Coronary artery (tissue), 2 donors: ENCODE data around the gene SRL.
A peak's percentile ranks its signal among the peaks of the same experiment; 100 is the strongest.

ENCODE experiments used
- DNase-seq: peaks from one replicate; pipeline ENCODE4 v3.0.0-alpha.2; 2017; ENCODE audit warnings: low spot score
- H3K27ac ChIP-seq, 2 donors: fragments of 200-600 bp; sonication (generic); one replicate each; pipeline ENCODE4 v1.5.1; 2016 to 2019
- H3K4me3 ChIP-seq: fragments of 200-600 bp; sonication (generic); 2 replicates; pipeline ENCODE4 v1.5.1; 2016; ENCODE audit warnings: mild to moderate bottlenecking, moderate library complexity
- TF ChIP-seq, protein P1 (sequence below): fragments of 200-600 bp; sonication (generic); IDR thresholded peaks from one replicate; pipeline ENCODE4 v1.5.1; 2019; ENCODE audit warnings: antibody characterized with exemption

SRL gene

DNA sequence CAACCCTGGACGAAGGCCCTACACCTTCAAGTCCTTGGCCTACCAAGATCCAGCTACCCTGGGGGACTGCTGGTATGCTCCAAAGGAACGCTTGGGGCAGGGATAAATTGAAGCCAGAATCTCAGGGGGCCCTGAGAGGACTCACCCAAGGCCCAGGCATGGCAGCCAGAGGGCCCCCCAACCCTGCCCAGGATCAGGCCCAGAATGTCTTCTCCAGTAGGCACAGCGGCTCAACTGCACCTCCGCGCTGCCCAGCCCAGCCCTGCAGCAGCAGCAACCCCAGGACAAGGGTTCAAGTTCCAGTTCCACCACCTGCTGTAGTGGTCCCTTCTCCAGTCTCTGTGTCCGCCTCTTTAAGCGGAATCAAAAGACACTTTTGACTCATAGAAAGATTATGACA is 28.7 kb upstream of the SRL start:
- Histone ChIP-seq H3K27ac (no peak overlapping the region), H3K4me3 (no peak overlapping the region)
- TF ChIP-seq, protein P1, sequence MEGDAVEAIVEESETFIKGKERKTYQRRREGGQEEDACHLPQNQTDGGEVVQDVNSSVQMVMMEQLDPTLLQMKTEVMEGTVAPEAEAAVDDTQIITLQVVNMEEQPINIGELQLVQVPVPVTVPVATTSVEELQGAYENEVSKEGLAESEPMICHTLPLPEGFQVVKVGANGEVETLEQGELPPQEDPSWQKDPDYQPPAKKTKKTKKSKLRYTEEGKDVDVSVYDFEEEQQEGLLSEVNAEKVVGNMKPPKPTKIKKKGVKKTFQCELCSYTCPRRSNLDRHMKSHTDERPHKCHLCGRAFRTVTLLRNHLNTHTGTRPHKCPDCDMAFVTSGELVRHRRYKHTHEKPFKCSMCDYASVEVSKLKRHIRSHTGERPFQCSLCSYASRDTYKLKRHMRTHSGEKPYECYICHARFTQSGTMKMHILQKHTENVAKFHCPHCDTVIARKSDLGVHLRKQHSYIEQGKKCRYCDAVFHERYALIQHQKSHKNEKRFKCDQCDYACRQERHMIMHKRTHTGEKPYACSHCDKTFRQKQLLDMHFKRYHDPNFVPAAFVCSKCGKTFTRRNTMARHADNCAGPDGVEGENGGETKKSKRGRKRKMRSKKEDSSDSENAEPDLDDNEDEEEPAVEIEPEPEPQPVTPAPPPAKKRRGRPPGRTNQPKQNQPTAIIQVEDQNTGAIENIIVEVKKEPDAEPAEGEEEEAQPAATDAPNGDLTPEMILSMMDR, result no peak
- DNase-seq, result no peak

DNA sequence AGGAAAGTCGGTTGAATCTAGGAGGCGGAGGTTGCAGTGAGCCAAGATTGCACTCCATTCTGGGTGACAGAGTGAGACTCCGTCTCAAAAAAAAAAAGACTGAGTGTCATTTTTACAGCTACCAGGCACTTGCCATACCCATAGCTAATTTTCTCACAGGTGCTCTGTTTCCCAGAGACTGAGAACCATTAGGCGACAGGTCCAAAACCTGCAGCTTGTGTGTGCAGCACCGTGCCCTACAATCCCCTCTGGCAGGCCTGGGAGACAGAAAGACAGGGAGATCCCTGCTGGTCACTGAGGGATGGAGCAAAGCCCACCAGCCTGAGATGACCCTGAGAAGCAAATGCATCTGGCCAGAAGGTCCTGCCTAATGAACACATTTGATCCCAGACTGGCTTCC is 28.2 kb upstream of the SRL start:
- H3K27ac ChIP-seq, result no peak overlapping the region
- TF ChIP-seq, protein P1, result no peak
- H3K4me3 ChIP-seq, result no peak overlapping the region
- DNase-seq, result no peak

DNA sequence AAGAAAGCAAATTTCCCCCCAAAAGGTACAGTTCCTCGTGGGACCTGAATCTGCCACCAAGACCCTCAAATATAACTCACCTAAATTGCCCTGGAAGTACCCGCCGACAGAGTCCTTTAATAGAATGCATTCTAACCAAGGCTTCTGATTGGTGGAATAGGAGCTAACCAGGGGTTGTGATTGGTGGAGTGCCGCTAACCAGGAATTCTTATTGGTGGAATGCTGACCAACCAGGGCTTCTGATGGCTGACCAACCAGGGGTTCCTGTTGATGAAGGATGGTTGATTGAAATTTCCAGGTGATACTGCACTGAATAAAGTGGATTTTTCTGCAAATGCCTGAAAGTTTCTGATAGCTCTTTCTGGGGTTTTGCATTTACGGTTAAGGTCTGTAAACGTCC is 24.5 kb upstream of the SRL start:
- no peak for DNase-seq
- H3K27ac ChIP-seq, result no peak overlapping the region
- no peak overlapping the region for H3K4me3 ChIP-seq
- TF ChIP-seq, protein P1, result no peak

DNA sequence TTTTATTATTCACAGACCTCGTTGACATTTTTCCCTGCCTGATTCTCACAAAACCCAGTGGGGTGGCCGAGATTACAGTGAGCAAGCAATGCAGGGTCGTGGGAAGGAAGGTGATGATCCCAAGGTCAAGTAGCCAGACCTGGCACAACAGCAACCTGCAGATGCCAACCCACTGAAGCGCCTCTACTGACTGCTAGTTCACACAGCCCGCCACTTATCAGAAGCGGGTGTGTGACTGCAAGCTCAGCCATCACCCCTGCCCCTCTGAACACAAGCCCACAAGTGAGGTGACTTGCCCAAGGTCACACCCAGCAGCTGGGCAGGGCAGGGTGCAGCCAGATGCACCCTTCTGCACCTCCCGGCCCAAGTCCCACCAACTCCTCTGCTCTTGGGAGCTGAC is 23.8 kb upstream of the SRL start:
- Histone ChIP-seq H3K4me3 (no peak overlapping the region), H3K27ac (no peak overlapping the region)
- DNase-seq, result no peak
- TF ChIP-seq, protein P1, result no peak

DNA sequence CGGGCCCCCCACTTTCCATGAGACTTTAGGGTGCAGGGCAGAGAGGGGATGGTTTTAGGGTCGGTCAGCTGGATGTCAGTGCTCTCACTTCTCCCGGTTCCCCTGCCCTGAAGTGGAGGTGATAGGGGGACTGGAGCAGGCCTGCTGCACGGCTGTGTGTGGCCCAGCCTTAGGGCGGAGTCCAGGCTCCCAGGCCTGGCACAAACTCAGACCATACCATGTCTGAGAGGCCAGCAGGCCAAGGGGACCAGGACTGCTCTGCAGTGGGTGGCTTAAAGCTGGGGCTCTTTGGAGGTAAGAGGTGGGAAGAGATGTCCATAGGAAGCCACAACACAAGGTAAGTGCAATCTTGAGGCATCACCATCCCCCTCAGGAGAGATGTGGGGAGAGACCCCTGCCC is 22.7 kb upstream of the SRL start:
- Histone ChIP-seq H3K27ac (peak overlapping the region in 1 of 2 donors; percentile 48), H3K4me3 (no peak overlapping the region)
- TF ChIP-seq, protein P1, result no peak
- no peak for DNase-seq

DNA sequence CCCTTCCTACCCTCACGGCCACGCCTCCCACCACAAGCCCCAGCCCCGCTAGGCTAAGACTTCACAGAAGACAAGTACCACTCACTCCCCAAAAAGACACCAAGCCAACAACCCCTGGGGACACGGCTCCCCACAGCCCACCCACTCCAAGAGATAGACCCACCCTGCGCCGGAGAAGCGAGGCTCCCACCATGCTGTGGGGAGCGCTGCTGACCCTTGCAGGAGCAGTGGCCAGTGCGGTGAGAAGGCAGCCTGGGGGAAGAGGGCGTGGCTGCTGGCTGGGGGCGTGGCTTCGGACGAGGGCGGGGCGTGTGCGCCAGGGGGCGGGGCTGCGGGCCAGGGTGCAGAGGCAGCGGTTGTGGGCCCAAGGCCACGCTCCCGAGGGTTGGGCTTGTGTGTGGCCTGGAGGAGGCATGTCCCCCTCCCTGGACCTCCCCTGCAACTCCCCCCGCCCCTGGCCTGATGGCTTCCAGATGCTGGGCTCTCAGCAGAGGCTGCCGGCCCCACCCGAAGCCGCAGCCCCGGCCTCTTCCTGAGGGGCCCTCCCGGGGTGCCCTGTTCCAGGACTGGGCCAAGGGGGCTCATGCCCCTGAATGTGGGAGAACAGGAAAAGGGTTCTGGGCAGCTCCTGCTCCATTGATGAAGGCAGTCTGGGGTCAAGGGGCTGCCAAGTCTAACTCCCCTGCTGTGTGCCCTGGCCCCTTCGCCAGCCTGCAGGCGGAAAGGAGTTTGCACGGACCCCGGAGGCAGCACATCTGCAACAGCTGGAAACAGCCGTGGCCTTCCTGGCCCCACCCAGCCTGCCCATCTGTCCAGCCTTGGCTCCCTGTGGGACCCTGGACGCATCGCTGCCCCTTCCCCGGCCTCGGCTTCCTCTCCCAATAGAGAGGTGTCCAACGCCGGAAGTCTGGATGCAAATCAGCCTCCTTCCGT is 21.9 kb upstream of the SRL start:
- TF ChIP-seq, protein P1, result no peak
- Histone ChIP-seq H3K27ac (peak overlapping the region in 1 of 2 donors; percentile 48), H3K4me3 (peak overlapping the region; percentile 14)
- no peak for DNase-seq

DNA sequence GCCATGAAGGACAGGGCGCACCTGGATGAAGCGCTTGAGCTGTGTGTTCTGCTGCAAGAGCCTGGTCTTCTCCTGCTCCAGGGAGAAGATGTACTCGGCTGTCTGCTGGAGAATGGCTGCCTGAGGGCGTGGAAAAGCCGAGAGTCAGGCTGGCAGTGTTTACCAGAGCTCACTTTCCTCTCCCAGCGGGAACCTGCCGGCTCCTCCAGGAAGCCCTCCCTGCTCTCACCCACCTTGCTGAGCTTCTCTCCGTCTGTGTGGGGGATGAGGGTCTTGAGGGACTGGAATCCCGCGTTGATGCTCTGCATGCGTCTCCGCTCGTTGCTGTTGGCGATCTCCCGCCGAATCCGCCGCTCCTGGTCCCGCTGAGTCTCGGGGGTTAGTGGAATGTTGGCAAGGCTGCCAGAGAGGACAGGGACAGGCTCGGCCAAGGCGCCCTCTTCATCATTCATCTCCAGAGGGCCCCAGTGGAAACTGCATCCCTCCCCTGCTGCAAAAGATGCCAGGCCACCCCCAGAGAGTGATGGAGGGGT is 20.5 kb upstream of the SRL start:
- DNase-seq, result no peak
- H3K4me3 ChIP-seq, result no peak overlapping the region
- TF ChIP-seq, protein P1, result no peak
- H3K27ac ChIP-seq, result no peak overlapping the region
